Renal pelvis (tissue), 4 donors: ENCODE data around the gene CCBE1. TPM values are rescaled to one million over a fixed set of nuclear protein-coding genes. Genes with fewer than 3 reads are reported as not detected.
"Not testable (repeated sequence)": the region's sequence is repeated elsewhere in the genome, so short reads cannot be mapped to it uniquely, and the experiment has no call there.

Experiments
- DNase-seq: peaks from one replicate; pipeline ENCODE4 v3.0.0-alpha.2; 2013
- polyA plus RNA-seq, 3 donors: library from polyadenylated mRNA; unstranded; fragments of 120-200 nt; gene quantifications; one replicate each; pipeline ENCODE4 v1.2.1, GENCODE V29; 2013; ENCODE audit not compliant: insufficient read length in 3 of 3

CCBE1 gene
- polyA plus RNA-seq, 3 donors = 23.9 to 31.3 (median 28.8) TPM

GRCh38 chr18:59689756-59690155 is 7.5 kb downstream of the CCBE1 start:
- DNase-seq = no peak

GRCh38 chr18:59686260-59686659 is 11.0 kb downstream of the CCBE1 start:
- DNase-seq = no peak

- no peak for DNase-seq
These were observed 11.7 kb downstream of the CCBE1 start for GRCh38 chr18:59685501-59685900.

- no peak for DNase-seq
These were observed 12.4 kb downstream of the CCBE1 start for GRCh38 chr18:59684777-59685176.

GRCh38 chr18:59681521-59682004 is 15.7 kb downstream of the CCBE1 start:
- DNase-seq = no peak

GRCh38 chr18:59681051-59681450 is 16.2 kb downstream of the CCBE1 start:
- no peak for DNase-seq

- no peak for DNase-seq
These were observed 21.9 kb downstream of the CCBE1 start for GRCh38 chr18:59675346-59675745.

- DNase-seq = no peak
These were observed 22.3 kb downstream of the CCBE1 start for GRCh38 chr18:59674903-59675270.

GRCh38 chr18:59674186-59674902 is 22.9 kb downstream of the CCBE1 start:
- no peak for DNase-seq

GRCh38 chr18:59672235-59672711 is 24.9 kb downstream of the CCBE1 start:
- DNase-seq = no peak

GRCh38 chr18:59671551-59671950 is 25.7 kb downstream of the CCBE1 start:
- no peak for DNase-seq

GRCh38 chr18:59669872-59670657 is 27.2 kb downstream of the CCBE1 start:
- DNase-seq = no peak

GRCh38 chr18:59667488-59667887 is 29.7 kb downstream of the CCBE1 start:
- DNase-seq = no peak

- not testable (repeated sequence) for DNase-seq
These were observed 31.2 kb downstream of the CCBE1 start for GRCh38 chr18:59666007-59666402.

- DNase-seq = no peak
These were observed 31.9 kb downstream of the CCBE1 start for GRCh38 chr18:59665057-59666006.

- no peak for DNase-seq
These were observed 32.9 kb downstream of the CCBE1 start for GRCh38 chr18:59664329-59664728.

- no peak for DNase-seq
These were observed 34.1 kb downstream of the CCBE1 start for GRCh38 chr18:59663096-59663495.

GRCh38 chr18:59661891-59662701 is 35.1 kb downstream of the CCBE1 start:
- no peak for DNase-seq

GRCh38 chr18:59660786-59661743 is 36.2 kb downstream of the CCBE1 start:
- no peak for DNase-seq

GRCh38 chr18:59660366-59660765 is 36.9 kb downstream of the CCBE1 start:
- DNase-seq = no peak
